ENCODE results near the gene NSDHL.

DNA sequence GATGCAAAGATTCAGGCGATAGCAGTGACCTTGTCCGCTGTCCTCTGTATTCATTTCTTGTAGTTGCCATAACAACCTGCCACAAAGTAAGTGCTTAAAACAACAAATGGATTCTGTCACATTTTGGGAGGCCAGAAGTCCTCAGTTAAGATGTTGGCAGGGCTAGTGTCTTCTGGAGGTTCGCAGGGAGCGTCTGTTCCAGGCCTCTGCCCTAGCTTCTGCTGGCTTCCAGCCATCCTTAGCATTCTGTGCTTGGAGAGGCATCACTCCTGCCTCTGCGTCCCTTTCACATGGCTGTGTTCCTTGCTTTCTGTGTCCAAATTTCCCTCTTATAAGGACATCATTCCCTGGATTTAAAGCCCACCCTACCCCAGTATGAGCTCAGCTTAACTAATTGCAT is 35.5 kb downstream of the NSDHL start:
- no peak for TF ChIP-seq POLR2A (IDR thresholded peaks at IDR 0.05)
- TF ChIP-seq, protein P1, sequence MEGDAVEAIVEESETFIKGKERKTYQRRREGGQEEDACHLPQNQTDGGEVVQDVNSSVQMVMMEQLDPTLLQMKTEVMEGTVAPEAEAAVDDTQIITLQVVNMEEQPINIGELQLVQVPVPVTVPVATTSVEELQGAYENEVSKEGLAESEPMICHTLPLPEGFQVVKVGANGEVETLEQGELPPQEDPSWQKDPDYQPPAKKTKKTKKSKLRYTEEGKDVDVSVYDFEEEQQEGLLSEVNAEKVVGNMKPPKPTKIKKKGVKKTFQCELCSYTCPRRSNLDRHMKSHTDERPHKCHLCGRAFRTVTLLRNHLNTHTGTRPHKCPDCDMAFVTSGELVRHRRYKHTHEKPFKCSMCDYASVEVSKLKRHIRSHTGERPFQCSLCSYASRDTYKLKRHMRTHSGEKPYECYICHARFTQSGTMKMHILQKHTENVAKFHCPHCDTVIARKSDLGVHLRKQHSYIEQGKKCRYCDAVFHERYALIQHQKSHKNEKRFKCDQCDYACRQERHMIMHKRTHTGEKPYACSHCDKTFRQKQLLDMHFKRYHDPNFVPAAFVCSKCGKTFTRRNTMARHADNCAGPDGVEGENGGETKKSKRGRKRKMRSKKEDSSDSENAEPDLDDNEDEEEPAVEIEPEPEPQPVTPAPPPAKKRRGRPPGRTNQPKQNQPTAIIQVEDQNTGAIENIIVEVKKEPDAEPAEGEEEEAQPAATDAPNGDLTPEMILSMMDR (IDR thresholded peaks at IDR 0.05): no peak
